ENCODE measurements around the gene EPX. TPM values are rescaled to one million over a fixed set of nuclear protein-coding genes. Genes with fewer than 3 reads are reported as not detected.

Gene EPX
- total and polyA plus RNA-seq, 3 donors from 2014 or later: not detected

DNA sequence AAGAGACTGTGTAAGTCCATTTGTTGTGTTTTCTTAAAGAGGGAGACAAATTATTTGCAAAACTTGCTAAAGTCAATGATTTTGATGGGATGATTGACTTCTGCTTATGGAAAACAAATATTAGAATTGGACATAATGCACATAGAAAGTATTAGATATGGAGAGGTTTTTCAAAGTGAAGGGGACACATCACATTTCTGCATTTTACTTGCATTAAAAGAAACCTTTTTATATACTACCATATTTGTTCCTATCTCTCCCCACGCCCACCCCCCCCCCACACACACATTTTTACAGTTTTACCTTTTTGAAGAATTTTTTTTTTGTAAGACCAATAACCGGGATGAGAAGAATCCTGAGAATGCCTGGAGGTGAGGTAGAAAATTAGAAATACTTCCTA, 34.3 kb upstream of the EPX start:
- TF ChIP-seq CTCF (IDR thresholded peaks at IDR 0.05): no peak
- no peak for TF ChIP-seq POLR2A (IDR thresholded peaks at IDR 0.05)
- intact Hi-C loops (cut with DNase I; ENCODE audit: low total_unique reads): no loop called here
- Histone ChIP-seq H3K36me3 (ENCODE audit: low read depth, missing control alignments) (no peaks in the 10 kb centered on the region), H3K27ac (no peak overlapping the region), H3K4me1 (no peaks in the 10 kb centered on the region), H3K9me3 (no peaks in the 10 kb centered on the region), H3K4me3 (no peak overlapping the region), H3K27me3 (no peaks in the 10 kb centered on the region)
- 71 to 77% methylated on average over 2 of the region's 2 CpGs for WGBS, 2 donors
- DNase-seq: no peak

GRCh38 chr17:58161566-58161965, 31.0 kb upstream of the EPX start:
- TF ChIP-seq POLR2A (IDR thresholded peaks at IDR 0.05) (no peak), CTCF (IDR thresholded peaks at IDR 0.05) (no peak)
- no peaks in the 10 kb centered on the region for H3K9me3 ChIP-seq
- H3K4me3 ChIP-seq: no peak overlapping the region
- DNase-seq: no peak
- no peaks in the 10 kb centered on the region for H3K36me3 ChIP-seq (ENCODE audit: low read depth, missing control alignments)
- H3K27me3 ChIP-seq: no peaks in the 10 kb centered on the region
- intact Hi-C loops (cut with DNase I; ENCODE audit: low total_unique reads): no loop called here
- WGBS, 2 donors: 84% methylated on average over 3 of the region's 3 CpGs
- H3K4me1 ChIP-seq: no peaks in the 10 kb centered on the region
- no peak overlapping the region for H3K27ac ChIP-seq

DNA sequence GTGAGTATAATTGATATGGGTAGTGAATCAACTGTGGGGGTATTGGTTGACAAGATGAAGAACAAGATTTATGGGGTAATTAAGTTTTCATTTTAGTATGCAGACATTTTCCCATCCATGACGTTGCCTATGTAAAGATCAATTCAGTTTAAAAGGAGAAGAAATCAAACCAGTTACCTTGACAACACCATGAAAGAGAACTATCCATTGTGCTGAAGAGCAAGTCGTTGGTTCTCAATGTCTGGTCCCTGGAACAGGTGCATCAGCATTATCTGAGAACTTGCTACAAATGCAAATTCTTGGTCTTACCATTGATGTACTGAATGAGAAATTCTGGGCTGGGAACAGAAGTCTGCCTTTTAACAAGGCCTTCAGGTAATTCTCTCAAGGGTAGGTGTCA, 26.5 kb upstream of the EPX start:
- H3K4me3 ChIP-seq: no peak overlapping the region
- WGBS, 2 donors: 29 to 46% methylated on average over 2 of the region's 2 CpGs
- TF ChIP-seq CTCF (IDR thresholded peaks at IDR 0.05) (no peak), POLR2A (IDR thresholded peaks at IDR 0.05) (no peak)
- DNase-seq: no peak
- H3K27me3 ChIP-seq: no peaks in the 10 kb centered on the region
- intact Hi-C loops (cut with DNase I; ENCODE audit: low total_unique reads): no loop called here
- no peak overlapping the region for H3K27ac ChIP-seq
- H3K4me1 ChIP-seq: no peaks in the 10 kb centered on the region
- no peaks in the 10 kb centered on the region for H3K9me3 ChIP-seq
- H3K36me3 ChIP-seq (ENCODE audit: low read depth, missing control alignments): no peaks in the 10 kb centered on the region

- Histone ChIP-seq H3K9me3 (no peaks in the 10 kb centered on the region), H3K4me1 (no peaks in the 10 kb centered on the region), H3K4me3 (no peak within 1 kb of the TSS), H3K27ac (no peak within 1 kb of the TSS), H3K27me3 (no peaks in the 10 kb centered on the region), H3K36me3 (ENCODE audit: low read depth, missing control alignments) (no peaks in the 10 kb centered on the region)
- 66 to 69% methylated on average over 6 of the region's 6 CpGs for WGBS, 2 donors
- TF ChIP-seq CTCF (IDR thresholded peaks at IDR 0.05) (no peak), POLR2A (IDR thresholded peaks at IDR 0.05) (no peak)
- DNase-seq: no peak
- intact Hi-C loops (cut with DNase I; ENCODE audit: low total_unique reads): no loop called here
Observed at GRCh38 chr17:58166682-58167081, 25.8 kb upstream of the EPX start, which contains the start of gene OR4D2. OR4D2 (plus strand) TSS chr17:58166982; CDS start chr17:58169656, 2,674 bp downstream.

DNA sequence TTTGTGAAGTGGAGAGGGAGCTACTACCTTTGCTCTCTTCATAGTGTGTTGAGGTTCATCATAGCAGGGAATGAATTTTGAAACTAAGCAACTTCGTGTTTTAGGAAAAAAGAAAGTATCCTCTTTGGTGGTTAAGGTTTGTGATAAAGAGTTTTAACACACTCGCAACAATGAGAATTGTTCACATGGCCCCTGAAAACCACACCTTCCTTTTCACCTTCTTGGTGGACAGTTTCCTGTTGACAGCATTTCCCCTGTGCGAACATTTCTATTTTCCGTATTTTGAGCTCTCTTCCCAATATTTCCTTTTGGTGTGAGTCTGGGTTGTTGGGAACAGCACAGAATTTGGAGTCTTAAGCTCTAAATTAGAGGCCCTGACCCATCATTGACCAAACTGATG, 21.9 kb upstream of the EPX start:
- DNase-seq: no peak
- Histone ChIP-seq H3K9me3 (no peaks in the 10 kb centered on the region), H3K4me3 (no peak overlapping the region), H3K4me1 (no peaks in the 10 kb centered on the region), H3K27me3 (no peaks in the 10 kb centered on the region), H3K27ac (no peak overlapping the region), H3K36me3 (ENCODE audit: low read depth, missing control alignments) (no peaks in the 10 kb centered on the region)
- intact Hi-C loops (cut with DNase I; ENCODE audit: low total_unique reads): no loop called here
- TF ChIP-seq POLR2A (IDR thresholded peaks at IDR 0.05): no peak
- WGBS, 2 donors: 66 to 72% methylated on average over 4 of the region's 4 CpGs
